IMR-90 (cell line): Measurements from ENCODE around the gene MZT1. TPM values are rescaled to one million over a fixed set of nuclear protein-coding genes. Genes with fewer than 3 reads are reported as not detected.

ENCODE experiments used
- ATAC-seq: fragments of 200-7000 bp; cut with Tn5 transposase; 2 replicates; pipeline ENCODE4 v1.9.1; 2020; ENCODE audit warnings: low read depth, mild to moderate bottlenecking, moderate library complexity
- BruUV-seq: library from RNA; stranded (reverse); fragments of 400-500 nt; replicated peaks from 2 replicates; lab custom pipeline; 2021; lab: Mats Ljungman, UMichigan
- CTCF ChIA-PET: fragments of 300-600 bp; formaldehyde crosslinking; extraction: SDS; loops from one replicate; lab custom pipeline; 2021; ENCODE audit warnings: antibody characterized with exemption; lab: Yijun Ruan, JAX
- POLR2A ChIA-PET: fragments of 300-600 bp; sonication (Branson Sonifier 250); formaldehyde crosslinking; loops from one replicate; lab custom pipeline; 2022; ENCODE audit warnings: antibody characterized with exemption; ENCODE audit not compliant: unreplicated experiment; lab: Charles Lee
- DNase-seq: peaks from one replicate; pipeline ENCODE4 v3.0.0; 2013
- H2AFZ ChIP-seq: replicated peaks from 2 replicates; pipeline ENCODE3; 2013; ENCODE audit warnings: low read length, mild to moderate bottlenecking; ENCODE audit not compliant: poor library complexity
- H2AK5ac ChIP-seq: 2 replicates; pipeline ENCODE4 v1.6.1; 2013; ENCODE audit warnings: low read depth, low read length, inconsistent platforms
- H2AK9ac ChIP-seq: replicated peaks from 2 replicates; pipeline ENCODE3; 2013; ENCODE audit warnings: mild to moderate bottlenecking, low read depth, low read length, moderate library complexity; ENCODE audit not compliant: poor library complexity
- H2BK120ac ChIP-seq: 2 replicates; pipeline ENCODE4 v1.6.1; 2013; ENCODE audit warnings: low read depth, low read length, inconsistent platforms
- H2BK15ac ChIP-seq: 3 replicates; pipeline ENCODE4 v1.6.1; 2013; ENCODE audit warnings: low read depth, low read length, inconsistent platforms
- H2BK20ac ChIP-seq: 2 replicates; pipeline ENCODE4 v1.6.1; 2013; ENCODE audit warnings: low read depth, mild to moderate bottlenecking, inconsistent platforms, low read length, moderate library complexity
- H2BK5ac ChIP-seq: 2 replicates; pipeline ENCODE4 v1.6.1; 2013; ENCODE audit warnings: mild to moderate bottlenecking, low read depth, low read length, inconsistent platforms; ENCODE audit not compliant: poor library complexity, severe bottlenecking
- H3K14ac ChIP-seq: replicated peaks from 2 replicates; pipeline ENCODE4 v1.6.1; 2013; ENCODE audit warnings: low read depth, low read length, inconsistent platforms
- H3K18ac ChIP-seq: 2 replicates; pipeline ENCODE4 v1.6.1; 2013; ENCODE audit warnings: low read depth, low read length, control low read depth
- H3K23ac ChIP-seq: 2 replicates; pipeline ENCODE4 v1.6.1; 2013; ENCODE audit warnings: low read depth, low read length, inconsistent platforms
- H3K27ac ChIP-seq: 2 replicates; pipeline ENCODE4 v1.5.1; 2013; ENCODE audit warnings: mild to moderate bottlenecking, control low read depth, low read length; ENCODE audit not compliant: insufficient read depth
- H3K27me3 ChIP-seq: 2 replicates; pipeline ENCODE4 v1.6.1; 2013; ENCODE audit warnings: low read length; ENCODE audit not compliant: control insufficient read depth, insufficient read depth
- H3K36me3 ChIP-seq: 2 replicates; pipeline ENCODE4 v1.6.1; 2013; ENCODE audit warnings: low read length, mixed read lengths; ENCODE audit not compliant: control insufficient read depth, insufficient read depth
- H3K4ac ChIP-seq: 2 replicates; pipeline ENCODE4 v1.6.1; 2013; ENCODE audit warnings: low read depth, low read length, inconsistent platforms
- H3K4me1 ChIP-seq: 2 replicates; pipeline ENCODE4 v1.6.1; 2013; ENCODE audit warnings: low read length, mixed read lengths; ENCODE audit not compliant: control insufficient read depth, insufficient read depth
- H3K4me2 ChIP-seq: 2 replicates; pipeline ENCODE4 v1.6.1; 2013; ENCODE audit warnings: low read depth, mild to moderate bottlenecking, control low read depth, low read length, moderate library complexity
- H3K4me3 ChIP-seq: 2 replicates; pipeline ENCODE4 v1.5.1; 2013; ENCODE audit warnings: low read depth, mild to moderate bottlenecking, control low read depth, low read length, moderate library complexity; ENCODE audit not compliant: insufficient read depth
- H3K56ac ChIP-seq: 2 replicates; pipeline ENCODE4 v1.6.1; 2013; ENCODE audit warnings: low read length, inconsistent platforms; ENCODE audit not compliant: insufficient read depth; ENCODE audit errors: extremely low read depth
- H3K79me1 ChIP-seq, 2 experiments: 2 replicates each; pipeline ENCODE4 v1.6.1; 2013; ENCODE audit warnings: low read length in 2 of 2, inconsistent platforms in 1 of 2, low read depth in 1 of 2
- H3K9ac ChIP-seq: 2 replicates; pipeline ENCODE4 v1.6.1; 2013; ENCODE audit warnings: low read depth, low read length, control low read depth
- H3K9me1 ChIP-seq: 2 replicates; pipeline ENCODE4 v1.6.1; 2013; ENCODE audit warnings: low read length, inconsistent platforms; ENCODE audit not compliant: insufficient read depth
- H3K9me3 ChIP-seq: 2 replicates; pipeline ENCODE4 v1.6.1; 2013; ENCODE audit warnings: low read length; ENCODE audit not compliant: control insufficient read depth, insufficient read depth
- H4K20me1 ChIP-seq: 2 replicates; pipeline ENCODE4 v1.6.1; 2013; ENCODE audit warnings: low read length, inconsistent platforms; ENCODE audit not compliant: insufficient read depth
- H4K5ac ChIP-seq: 2 replicates; pipeline ENCODE4 v1.6.1; 2013; ENCODE audit warnings: mild to moderate bottlenecking, low read depth, low read length, control low read depth
- H4K8ac ChIP-seq, 2 experiments: 2 replicates each; pipeline ENCODE4 v1.6.1; 2013; ENCODE audit warnings: low read depth in 2 of 2, low read length in 2 of 2, control low read depth in 1 of 2, inconsistent platforms in 1 of 2
- H4K91ac ChIP-seq: 2 replicates; pipeline ENCODE4 v1.6.1; 2013; ENCODE audit warnings: low read depth, low read length, inconsistent platforms; ENCODE audit not compliant: insufficient read depth
- BHLHE40 ChIP-seq: fragments of 150-350 bp; IDR thresholded peaks from 2 replicates; pipeline ENCODE4 v1.6.1; 2016; ENCODE audit warnings: mild to moderate bottlenecking, low read depth, low read length
- CEBPB ChIP-seq: IDR thresholded peaks from 2 replicates; pipeline ENCODE4 v1.6.1; 2012; ENCODE audit warnings: low read depth, low read length, improper control_type of control experiment
- CHD1 ChIP-seq: IDR thresholded peaks from 2 replicates; pipeline ENCODE4 v1.6.1; 2012; ENCODE audit warnings: low read depth, low read length, improper control_type of control experiment
- CTCF ChIP-seq: conservative IDR thresholded peaks from 2 replicates; pipeline ENCODE4 v1.5.1; 2012; ENCODE audit warnings: mild to moderate bottlenecking, low read depth, low read length, improper control_type of control experiment
- FOS ChIP-seq: fragments of 150-350 bp; IDR thresholded peaks from 2 replicates; pipeline ENCODE4 v1.6.1; 2016; ENCODE audit warnings: low read depth, low read length
- MAFK ChIP-seq: IDR thresholded peaks from 2 replicates; pipeline ENCODE4 v1.6.1; 2012; ENCODE audit warnings: low read depth, low read length, improper control_type of control experiment
- MAZ ChIP-seq: IDR thresholded peaks from 2 replicates; pipeline ENCODE4 v1.6.1; 2012; ENCODE audit warnings: low read depth, mild to moderate bottlenecking, low read length, improper control_type of control experiment, moderate library complexity, borderline replicate concordance
- MXI1 ChIP-seq: IDR thresholded peaks from 2 replicates; pipeline ENCODE4 v1.6.1; 2012; ENCODE audit warnings: low read depth, mild to moderate bottlenecking, low read length, moderate library complexity, borderline replicate concordance
- NFE2L2 ChIP-seq: fragments of 150-350 bp; IDR thresholded peaks from 2 replicates; pipeline ENCODE4 v1.6.1; 2016; ENCODE audit warnings: low read depth, mild to moderate bottlenecking, low read length
- POLR2A ChIP-seq: IDR thresholded peaks from 2 replicates; pipeline ENCODE4 v1.6.1; 2012; ENCODE audit warnings: mild to moderate bottlenecking, low read depth, low read length
- RAD21 ChIP-seq: IDR thresholded peaks from 2 replicates; pipeline ENCODE4 v1.6.1; 2012; ENCODE audit warnings: low read length, improper control_type of control experiment
- RCOR1 ChIP-seq: IDR thresholded peaks from 2 replicates; pipeline ENCODE4 v1.6.1; 2012; ENCODE audit warnings: mild to moderate bottlenecking, low read length, improper control_type of control experiment; ENCODE audit not compliant: insufficient replicate concordance
- RFX5 ChIP-seq: IDR thresholded peaks from 2 replicates; pipeline ENCODE4 v1.8.0; 2012; ENCODE audit warnings: low read depth, mild to moderate bottlenecking, low read length, moderate library complexity
- SMC3 ChIP-seq: fragments of 150-350 bp; IDR thresholded peaks from 2 replicates; pipeline ENCODE4 v1.6.1; 2016; ENCODE audit warnings: low read depth, mild to moderate bottlenecking, antibody characterized with exemption, low read length, moderate library complexity
- USF2 ChIP-seq: fragments of 150-350 bp; IDR thresholded peaks from 2 replicates; pipeline ENCODE4 v1.6.1; 2017; ENCODE audit warnings: mild to moderate bottlenecking, antibody characterized with exemption, low read length, low read depth
- dilution Hi-C: fragments of 300-500 bp; cut with HindIII; formaldehyde crosslinking; loops from one replicate; pipeline ENCODE4 v1.14.3; 2018; ENCODE audit warnings: low sequenced_read_pairs; ENCODE audit not compliant: unreplicated experiment
- in situ Hi-C: fragments of 300-500 bp; cut with MboI; formaldehyde crosslinking; loops from 3 replicates; pipeline ENCODE4 v1.14.3; 2019; ENCODE audit warnings: low sequenced_read_pairs, inconsistent platforms, mixed read lengths
- intact Hi-C: fragments of 100-400 bp; cut with micrococcal nuclease; formaldehyde crosslinking; loops from 2 replicates; pipeline ENCODE4 v1.10.0; 2022
- polyA plus RNA-seq, 3 experiments: library from polyadenylated mRNA; depleted of rRNA; stranded (reverse); fragments of >200 nt; gene quantifications; 2 replicates each; pipeline ENCODE4 v1.2.3, GENCODE V29; 2012; ENCODE audit warnings: low replicate concordance in 1 of 3
- total RNA-seq: library from RNA; depleted of rRNA; stranded (reverse); fragments of >200 nt; gene quantifications from 2 replicates; pipeline ENCODE4 v1.2.3, GENCODE V29; 2012
- TF ChIP-seq, protein P1 (sequence below): fragments of 150-350 bp; IDR thresholded peaks from 2 replicates; pipeline ENCODE4 v1.6.1; 2016; ENCODE audit warnings: low read depth, mild to moderate bottlenecking, low read length, moderate library complexity, borderline replicate concordance

Gene MZT1
- total and polyA plus RNA-seq, 2 of the 4 experiments (the other 2 are of a cell fraction) = 3.6 to 5.3 TPM

GRCh38 chr13:72662548-72662947 is 64.9 kb downstream of the MZT1 start:
- H4K8ac ChIP-seq = no peak overlapping the region
- no peak overlapping the region for H4K5ac ChIP-seq
- no peak overlapping the region for H2AFZ ChIP-seq
- H2BK5ac ChIP-seq = no peak overlapping the region
- no peaks in the 10 kb centered on the region for H3K4me1 ChIP-seq
- CTCF ChIA-PET = no interaction called here
- no peaks in the 10 kb centered on the region for H3K36me3 ChIP-seq
- DNase-seq = no peak
- H2BK20ac ChIP-seq = no peak overlapping the region
- POLR2A ChIA-PET = no interaction called here
- no peak overlapping the region for H2BK15ac ChIP-seq
- no peak for ATAC-seq
- H4K20me1 ChIP-seq = no peaks in the 10 kb centered on the region
- no peaks in the 10 kb centered on the region for H3K9me1 ChIP-seq
- no peak overlapping the region for H3K23ac ChIP-seq
- no peak overlapping the region for H3K18ac ChIP-seq
- H2AK5ac ChIP-seq = no peak overlapping the region
- H4K91ac ChIP-seq = no peak overlapping the region
- no peaks in the 10 kb centered on the region for H3K27me3 ChIP-seq
- H3K27ac ChIP-seq = no peak overlapping the region
- intact Hi-C loops = no loop called here
- no peak overlapping the region for H3K4me3 ChIP-seq
- TF ChIP-seq CTCF (no peak), RFX5 (no peak), MAFK (no peak), RAD21 (no peak), RCOR1 (no peak), CHD1 (no peak), MXI1 (no peak), POLR2A (no peak), BHLHE40 (no peak), SMC3 (no peak), CEBPB (no peak), FOS (no peak), MAZ (no peak), USF2 (no peak), NFE2L2 (no peak)
- TF ChIP-seq, protein P1, sequence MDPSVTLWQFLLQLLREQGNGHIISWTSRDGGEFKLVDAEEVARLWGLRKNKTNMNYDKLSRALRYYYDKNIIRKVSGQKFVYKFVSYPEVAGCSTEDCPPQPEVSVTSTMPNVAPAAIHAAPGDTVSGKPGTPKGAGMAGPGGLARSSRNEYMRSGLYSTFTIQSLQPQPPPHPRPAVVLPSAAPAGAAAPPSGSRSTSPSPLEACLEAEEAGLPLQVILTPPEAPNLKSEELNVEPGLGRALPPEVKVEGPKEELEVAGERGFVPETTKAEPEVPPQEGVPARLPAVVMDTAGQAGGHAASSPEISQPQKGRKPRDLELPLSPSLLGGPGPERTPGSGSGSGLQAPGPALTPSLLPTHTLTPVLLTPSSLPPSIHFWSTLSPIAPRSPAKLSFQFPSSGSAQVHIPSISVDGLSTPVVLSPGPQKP = no peak
- no peak overlapping the region for H2BK120ac ChIP-seq
- in situ Hi-C loops = no loop called here
- no peak overlapping the region for H3K4ac ChIP-seq
- no peak overlapping the region for H3K4me2 ChIP-seq
- dilution Hi-C loops = no loop called here
- H2AK9ac ChIP-seq = no peak overlapping the region
- H3K56ac ChIP-seq = no peak overlapping the region
- BruUV-seq = no TSS peak
- no peaks in the 10 kb centered on the region for H3K79me1 ChIP-seq
- H3K9ac ChIP-seq = no peak overlapping the region
- no peak overlapping the region for H3K14ac ChIP-seq
- no peaks in the 10 kb centered on the region for H3K9me3 ChIP-seq
